GM23338 (cell line): Measurements from ENCODE around the gene TASOR. TPM values are rescaled to one million over a fixed set of nuclear protein-coding genes. Genes with fewer than 3 reads are reported as not detected.

Experiments used
- ATAC-seq: fragments of 200-7000 bp; cut with Tn5 transposase; 3 replicates; pipeline ENCODE4 v1.9.1; 2020
- DNase-seq: peaks from one replicate; pipeline ENCODE4 v3.0.0-alpha.2; 2015; ENCODE audit warnings: low spot score
- H2AFZ ChIP-seq: fragments of 200-600 bp; sonication (generic); 2 replicates; pipeline ENCODE4 v1.8.0; 2016; ENCODE audit warnings: antibody characterized with exemption, mild to moderate bottlenecking, moderate library complexity
- H3F3A ChIP-seq: fragments of 200-600 bp; sonication (generic); replicated peaks from 2 replicates; pipeline ENCODE4 v1.8.0; 2017; ENCODE audit warnings: antibody characterized with exemption, mixed run types, low read depth
- H3K27ac ChIP-seq: fragments of 200-600 bp; sonication (generic); 2 replicates; pipeline ENCODE4 v1.6.1; 2016; ENCODE audit warnings: low read depth
- H3K27me3 ChIP-seq: fragments of 200-600 bp; sonication (generic); 2 replicates; pipeline ENCODE4 v1.8.0; 2016; ENCODE audit warnings: mild to moderate bottlenecking, mixed run types, moderate library complexity; ENCODE audit not compliant: insufficient read depth
- H3K36me3 ChIP-seq: fragments of 200-600 bp; sonication (generic); 2 replicates; pipeline ENCODE4 v1.8.0; 2016; ENCODE audit warnings: mild to moderate bottlenecking; ENCODE audit not compliant: insufficient read depth
- H3K4me1 ChIP-seq: fragments of 200-600 bp; sonication (generic); 2 replicates; pipeline ENCODE4 v1.8.0; 2016; ENCODE audit warnings: mild to moderate bottlenecking, moderate library complexity; ENCODE audit not compliant: insufficient read depth
- H3K4me2 ChIP-seq: fragments of 200-600 bp; sonication (generic); 2 replicates; pipeline ENCODE4 v1.7.1; 2017; ENCODE audit warnings: mixed run types
- H3K4me3 ChIP-seq: fragments of 200-600 bp; sonication (generic); 2 replicates; pipeline ENCODE4 v1.6.1; 2016; ENCODE audit warnings: mixed run types
- H3K79me2 ChIP-seq: fragments of 200-600 bp; sonication (generic); replicated peaks from 2 replicates; pipeline ENCODE4 v1.8.0; 2017; ENCODE audit warnings: mild to moderate bottlenecking; ENCODE audit not compliant: insufficient read depth
- H3K9me2 ChIP-seq: fragments of 200-600 bp; sonication (generic); 2 replicates; pipeline ENCODE4 v1.8.0; 2017; ENCODE audit not compliant: insufficient read depth
- H4K20me1 ChIP-seq: fragments of 200-600 bp; sonication (generic); replicated peaks from 2 replicates; pipeline ENCODE4 v1.8.0; 2017; ENCODE audit warnings: mild to moderate bottlenecking; ENCODE audit not compliant: insufficient read depth
- H3K27ac Mint-ChIP-seq: 2 replicates; pipeline ENCODE4 v1.8.0; 2020; ENCODE audit warnings: inconsistent platforms, mild to moderate bottlenecking, moderate library complexity, mixed read lengths
- H3K27me3 Mint-ChIP-seq: 3 replicates; pipeline ENCODE4 v1.8.0; 2022; ENCODE audit warnings: low read depth, mild to moderate bottlenecking, moderate library complexity, mixed read lengths, inconsistent platforms; ENCODE audit not compliant: insufficient read depth, poor library complexity
- H3K36me3 Mint-ChIP-seq: 3 replicates; pipeline ENCODE4 v1.8.0; 2021; ENCODE audit warnings: low read depth, mild to moderate bottlenecking, inconsistent platforms, moderate library complexity, mixed read lengths
- H3K4me1 Mint-ChIP-seq: 3 replicates; pipeline ENCODE4 v1.8.0; 2020; ENCODE audit warnings: mild to moderate bottlenecking, inconsistent platforms, mixed read lengths
- H3K4me3 Mint-ChIP-seq: 3 replicates; pipeline ENCODE4 v1.8.0; 2021; ENCODE audit warnings: moderate library complexity, mild to moderate bottlenecking, inconsistent platforms, mixed read lengths
- H3K9me3 Mint-ChIP-seq: 3 replicates; pipeline ENCODE4 v1.8.0; 2020; ENCODE audit warnings: moderate library complexity, mild to moderate bottlenecking, inconsistent platforms, mixed read lengths
- CREB1 ChIP-seq: fragments of 250-450 bp; sonication (Bioruptor Pico); IDR thresholded peaks from 2 replicates; pipeline ENCODE4 v1.5.0; 2020; ENCODE audit warnings: low read depth, mild to moderate bottlenecking, moderate library complexity
- CTCF ChIP-seq, 2 experiments: fragments of 200-600 bp in 1 of 2; sonication (generic) in 1 of 2; conservative IDR thresholded peaks; 2 replicates each; pipeline versions ENCODE4 v1.5.1 to v1.6.1; 2016 to 2017; ENCODE audit warnings: antibody characterized with exemption in 2 of 2, low read depth in 2 of 2, mild to moderate bottlenecking in 2 of 2, moderate library complexity in 1 of 2
- ETS1 ChIP-seq: IDR thresholded peaks from 2 replicates; pipeline ENCODE4 v1.6.1; 2016; ENCODE audit warnings: antibody characterized with exemption
- EZH2 ChIP-seq: fragments of 200-600 bp; sonication (generic); IDR thresholded peaks from one replicate; pipeline ENCODE4 v1.8.0; 2017; ENCODE audit warnings: antibody characterized with exemption, mild to moderate bottlenecking, low read depth; ENCODE audit not compliant: unreplicated experiment
- JUNB ChIP-seq: IDR thresholded peaks from one replicate; pipeline ENCODE4 v1.6.1; 2016; ENCODE audit warnings: antibody characterized with exemption; ENCODE audit not compliant: unreplicated experiment
- NANOG ChIP-seq: IDR thresholded peaks from 2 replicates; pipeline ENCODE4 v1.6.1; 2016; ENCODE audit warnings: antibody characterized with exemption, borderline replicate concordance
- POLR2AphosphoS5 ChIP-seq: IDR thresholded peaks from 2 replicates; pipeline ENCODE4 v1.6.1; 2016; ENCODE audit warnings: antibody characterized with exemption, low read depth
- ZNF114 ChIP-seq: fragments of 250-450 bp; sonication (Bioruptor Pico); IDR thresholded peaks from 2 replicates; pipeline ENCODE4 v1.5.0; 2020; ENCODE audit warnings: mild to moderate bottlenecking, moderate library complexity
- ZNF331 ChIP-seq: fragments of 250-450 bp; sonication (Bioruptor Pico); IDR thresholded peaks from 2 replicates; pipeline ENCODE4 v1.5.0; 2020; ENCODE audit warnings: low read depth, mild to moderate bottlenecking, moderate library complexity
- polyA plus RNA-seq: library from polyadenylated mRNA; unstranded; fragments of >200 nt; fragmentation: Nextera tagmentation; extraction: Ambion mirVana; gene quantifications from 2 replicates; pipeline ENCODE4 v1.2.1, GENCODE V29; 2016
- total RNA-seq: library from RNA; depleted of rRNA; stranded (reverse); fragments of >200 nt; shearing (Covaris generic); gene quantifications from 2 replicates; pipeline ENCODE4 v1.2.3, GENCODE V29; 2014

Gene TASOR
- total and polyA plus RNA-seq, 2 experiments from 2014 or later, result 14.7 to 53.6 TPM

GRCh38 chr3:56700151-56700550, 17.1 kb upstream of the TASOR start:
- Histone ChIP-seq H4K20me1 (no peaks in the 10 kb centered on the region), H3K4me3 (no peak overlapping the region), H3K4me1 (no peaks in the 10 kb centered on the region), H3K27me3 (no peaks in the 10 kb centered on the region), H3K9me2 (no peaks in the 10 kb centered on the region), H3F3A (no peaks in the 10 kb centered on the region), H3K79me2 (no peaks in the 10 kb centered on the region), H3K4me2 (no peak overlapping the region), H3K36me3 (no peaks in the 10 kb centered on the region), H2AFZ (peak overlapping the region; percentile 0; the same call in 1 of the 2 replicates), H3K27ac (no peak overlapping the region)
- ATAC-seq, result peak; percentile 57
- Mint-ChIP-seq H3K36me3 (no peaks in the 10 kb centered on the region), H3K9me3 (no peaks in the 10 kb centered on the region), H3K4me3 (no peak overlapping the region), H3K27ac (no peak overlapping the region), H3K27me3 (peaks cover 6% of the 10 kb centered on the region), H3K4me1 (peaks cover 6% of the 10 kb centered on the region; the same call in 2 of the 3 replicates)
- peak; percentile 54 for DNase-seq
- TF ChIP-seq CREB1 (CRISPR knock-in tag) (no peak), ZNF114 (no peak), ZNF331 (no peak), JUNB (no peak), ETS1 (no peak), NANOG (no peak), EZH2 (no peak), CTCF (conservative IDR thresholded peaks at IDR 0.05; ENCODE audit: low read depth in 2 of 2) (no peak)

- H4K20me1 ChIP-seq, result no peaks in the 10 kb centered on the region
- no peak for ATAC-seq
- H2AFZ ChIP-seq, result no peak overlapping the region
- TF ChIP-seq CTCF (conservative IDR thresholded peaks at IDR 0.05; ENCODE audit: low read depth in 2 of 2), result no peak
- no peak for TF ChIP-seq POLR2AphosphoS5
- no peak for TF ChIP-seq CREB1 (CRISPR knock-in tag)
- no peak for TF ChIP-seq EZH2
- no peak for TF ChIP-seq ETS1
Measured at GRCh38 chr3:56694867-56695683, 12.0 kb upstream of the TASOR start.

More at GRCh38 chr3:56694867-56695683, 12.0 kb upstream of the TASOR start:
- Histone ChIP-seq H3K79me2 (no peaks in the 10 kb centered on the region), H3K36me3 (no peaks in the 10 kb centered on the region), H3K4me2 (no peak overlapping the region), H3K9me2 (no peaks in the 10 kb centered on the region), H3K4me3 (no peak overlapping the region), H3K4me1 (no peaks in the 10 kb centered on the region), H3K27me3 (no peaks in the 10 kb centered on the region), H3F3A (no peaks in the 10 kb centered on the region), H3K27ac (no peak overlapping the region)
- no peak for DNase-seq
- Mint-ChIP-seq H3K27ac (no peak overlapping the region), H3K4me1 (peaks cover 2% of the 10 kb centered on the region; the same call in 2 of the 3 replicates), H3K4me3 (no peak overlapping the region), H3K27me3 (peaks cover 4% of the 10 kb centered on the region), H3K36me3 (no peaks in the 10 kb centered on the region), H3K9me3 (no peaks in the 10 kb centered on the region)
